CD4-positive, alpha-beta T cell treated with Interleukin-21 for 1 hour (primary cell): Measurements from ENCODE around the gene WDR82.
A peak's percentile ranks its signal among the peaks of the same experiment; 100 is the strongest.

Source experiments
- DNase-seq: peaks from one replicate; pipeline ENCODE4 v3.0.0-alpha.2; 2020

WDR82 gene

GRCh38 chr3:52253314-52254304, 24.8 kb downstream of the WDR82 start:
- peak; percentile 89 for DNase-seq

- DNase-seq = no peak
Measured at GRCh38 chr3:52250122-52250521, 28.3 kb downstream of the WDR82 start.

GRCh38 chr3:52249683-52250082, 28.8 kb downstream of the WDR82 start:
- DNase-seq = no peak

GRCh38 chr3:52248816-52249547, 29.5 kb downstream of the WDR82 start:
- DNase-seq = no peak

- no peak for DNase-seq
Measured at GRCh38 chr3:52248165-52248541, 30.3 kb downstream of the WDR82 start.

- no peak for DNase-seq
Measured at GRCh38 chr3:52247409-52248164, 30.9 kb downstream of the WDR82 start.

- peak; percentile 30 for DNase-seq
Measured at GRCh38 chr3:52246728-52247408, 31.6 kb downstream of the WDR82 start.

GRCh38 chr3:52246264-52246620, 32.2 kb downstream of the WDR82 start:
- DNase-seq = no peak

- peak; percentile 80 for DNase-seq
Measured at GRCh38 chr3:52245322-52246263, 32.9 kb downstream of the WDR82 start, which contains the start of gene PPM1M. Gene PPM1M (plus strand): TSS chr3:52245759. CDS start chr3:52245825, 66 bp downstream.

- DNase-seq = peak; percentile 42
Measured at GRCh38 chr3:52243791-52244628, 34.4 kb downstream of the WDR82 start.

GRCh38 chr3:52242039-52242438, 36.4 kb downstream of the WDR82 start:
- no peak for DNase-seq

GRCh38 chr3:52240886-52241370, 37.5 kb downstream of the WDR82 start:
- DNase-seq = no peak

GRCh38 chr3:52240059-52240885, 38.2 kb downstream of the WDR82 start:
- DNase-seq = peak; percentile 71

GRCh38 chr3:52238761-52239701, 39.4 kb downstream of the WDR82 start, which contains the start of gene TWF2:
Gene TWF2 (minus strand): TSS chr3:52239158. CDS start chr3:52239016, 142 bp downstream.
- DNase-seq = peak; percentile 86

- DNase-seq = no peak
Measured at GRCh38 chr3:52238193-52238760, 40.2 kb downstream of the WDR82 start.

GRCh38 chr3:52237657-52238172, 40.7 kb downstream of the WDR82 start:
- no peak for DNase-seq

GRCh38 chr3:52237006-52237656, 41.3 kb downstream of the WDR82 start:
- no peak for DNase-seq
